ENCODE data around the gene RERG.

RERG gene

GRCh38 chr12:15146585-15146984 is 74.6 kb downstream of the RERG start:
- CTCF ChIA-PET, result no interaction called here
- no peak for TF ChIP-seq CTCF (IDR thresholded peaks at IDR 0.05; ENCODE audit: control extremely low read depth, extremely low read depth, low read depth, missing control alignments)
- POLR2A ChIA-PET, result no interaction called here
- no peak for DNase-seq (ENCODE audit: extremely low spot score)

GRCh38 chr12:15143467-15143866 is 77.8 kb downstream of the RERG start:
- ChIA-PET CTCF (no interaction called here), POLR2A (no interaction called here)
- no peak for DNase-seq (ENCODE audit: extremely low spot score)
- no peak for TF ChIP-seq CTCF (IDR thresholded peaks at IDR 0.05; ENCODE audit: control extremely low read depth, extremely low read depth, low read depth, missing control alignments)

GRCh38 chr12:15142711-15143110 is 78.5 kb downstream of the RERG start:
- no peak for DNase-seq (ENCODE audit: extremely low spot score)
- no peak for TF ChIP-seq CTCF (IDR thresholded peaks at IDR 0.05; ENCODE audit: control extremely low read depth, extremely low read depth, low read depth, missing control alignments)
- ChIA-PET CTCF (no interaction called here), POLR2A (no interaction called here)

GRCh38 chr12:15131431-15131830 is 89.8 kb downstream of the RERG start:
- CTCF ChIA-PET, result no interaction called here
- no peak for DNase-seq (ENCODE audit: extremely low spot score)

GRCh38 chr12:15130541-15130940 is 90.7 kb downstream of the RERG start:
- ChIA-PET CTCF (no interaction called here), POLR2A (no interaction called here)
- no peak for TF ChIP-seq CTCF (IDR thresholded peaks at IDR 0.05; ENCODE audit: control extremely low read depth, extremely low read depth, low read depth, missing control alignments)
- no peak for DNase-seq (ENCODE audit: extremely low spot score)

More at GRCh38 chr12:15131431-15131830, 89.8 kb downstream of the RERG start:
- TF ChIP-seq CTCF (IDR thresholded peaks at IDR 0.05; ENCODE audit: control extremely low read depth, extremely low read depth, low read depth, missing control alignments), result no peak
- POLR2A ChIA-PET, result no interaction called here

- CTCF ChIA-PET, result no interaction called here
- POLR2A ChIA-PET, result no interaction called here
- TF ChIP-seq CTCF (IDR thresholded peaks at IDR 0.05; ENCODE audit: control extremely low read depth, extremely low read depth, low read depth, missing control alignments), result no peak
These were observed 97.8 kb downstream of the RERG start for GRCh38 chr12:15123401-15123800.

GRCh38 chr12:15122344-15122743 is 98.9 kb downstream of the RERG start:
- ChIA-PET POLR2A (no interaction called here), CTCF (no interaction called here)
- no peak for TF ChIP-seq CTCF (IDR thresholded peaks at IDR 0.05; ENCODE audit: control extremely low read depth, extremely low read depth, low read depth, missing control alignments)
- no peak for DNase-seq (ENCODE audit: extremely low spot score)

More at GRCh38 chr12:15123401-15123800, 97.8 kb downstream of the RERG start:
- no peak for DNase-seq (ENCODE audit: extremely low spot score)
